VCaP (cell line): ENCODE measurements around the gene WDR44.
"Not testable (repeated sequence)": the region's sequence is repeated elsewhere in the genome, so short reads cannot be mapped to it uniquely, and the experiment has no call there.

Experiments
- H3K27ac ChIP-seq: fragments of 450-650 bp; 2 replicates; pipeline ENCODE4 v1.5.1; 2017
- TF ChIP-seq, protein P1 (sequence below): fragments of 450-650 bp; conservative IDR thresholded peaks from 2 replicates; pipeline ENCODE4 v1.5.1; 2017; ENCODE audit warnings: mild to moderate bottlenecking, moderate library complexity

The WDR44 gene

GRCh38 chrX:118484216-118484903 lies 138.5 kb downstream of the WDR44 start:
- TF ChIP-seq, protein P1, sequence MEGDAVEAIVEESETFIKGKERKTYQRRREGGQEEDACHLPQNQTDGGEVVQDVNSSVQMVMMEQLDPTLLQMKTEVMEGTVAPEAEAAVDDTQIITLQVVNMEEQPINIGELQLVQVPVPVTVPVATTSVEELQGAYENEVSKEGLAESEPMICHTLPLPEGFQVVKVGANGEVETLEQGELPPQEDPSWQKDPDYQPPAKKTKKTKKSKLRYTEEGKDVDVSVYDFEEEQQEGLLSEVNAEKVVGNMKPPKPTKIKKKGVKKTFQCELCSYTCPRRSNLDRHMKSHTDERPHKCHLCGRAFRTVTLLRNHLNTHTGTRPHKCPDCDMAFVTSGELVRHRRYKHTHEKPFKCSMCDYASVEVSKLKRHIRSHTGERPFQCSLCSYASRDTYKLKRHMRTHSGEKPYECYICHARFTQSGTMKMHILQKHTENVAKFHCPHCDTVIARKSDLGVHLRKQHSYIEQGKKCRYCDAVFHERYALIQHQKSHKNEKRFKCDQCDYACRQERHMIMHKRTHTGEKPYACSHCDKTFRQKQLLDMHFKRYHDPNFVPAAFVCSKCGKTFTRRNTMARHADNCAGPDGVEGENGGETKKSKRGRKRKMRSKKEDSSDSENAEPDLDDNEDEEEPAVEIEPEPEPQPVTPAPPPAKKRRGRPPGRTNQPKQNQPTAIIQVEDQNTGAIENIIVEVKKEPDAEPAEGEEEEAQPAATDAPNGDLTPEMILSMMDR = no peak
- no peak overlapping the region for H3K27ac ChIP-seq

- not testable (repeated sequence) for H3K27ac ChIP-seq
These were observed 140.8 kb downstream of the WDR44 start for GRCh38 chrX:118486693-118487092.

DNA sequence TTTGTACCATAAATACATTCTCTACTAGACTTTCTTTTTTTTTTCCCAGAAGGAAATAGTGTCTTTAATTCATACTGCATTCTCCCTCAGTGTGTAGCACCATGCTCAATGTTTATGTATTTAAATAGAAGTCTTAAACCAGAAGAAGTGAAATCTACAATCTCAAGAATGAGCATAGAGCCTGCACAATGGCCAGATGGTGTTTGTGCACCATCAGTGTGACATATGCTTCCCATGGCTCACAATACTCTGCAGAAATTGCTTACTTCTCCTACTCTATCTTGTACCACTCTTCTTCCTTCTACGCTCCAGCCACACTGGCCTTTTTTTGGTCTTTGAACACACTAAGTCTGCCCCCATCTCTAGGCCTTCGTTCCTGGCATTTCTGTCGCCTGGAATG lies 147.1 kb downstream of the WDR44 start:
- TF ChIP-seq, protein P1 = no peak
- no peak overlapping the region for H3K27ac ChIP-seq

- H3K27ac ChIP-seq = no peak overlapping the region
- TF ChIP-seq, protein P1 = no peak
These were observed 147.9 kb downstream of the WDR44 start for GRCh38 chrX:118493653-118494297.

DNA sequence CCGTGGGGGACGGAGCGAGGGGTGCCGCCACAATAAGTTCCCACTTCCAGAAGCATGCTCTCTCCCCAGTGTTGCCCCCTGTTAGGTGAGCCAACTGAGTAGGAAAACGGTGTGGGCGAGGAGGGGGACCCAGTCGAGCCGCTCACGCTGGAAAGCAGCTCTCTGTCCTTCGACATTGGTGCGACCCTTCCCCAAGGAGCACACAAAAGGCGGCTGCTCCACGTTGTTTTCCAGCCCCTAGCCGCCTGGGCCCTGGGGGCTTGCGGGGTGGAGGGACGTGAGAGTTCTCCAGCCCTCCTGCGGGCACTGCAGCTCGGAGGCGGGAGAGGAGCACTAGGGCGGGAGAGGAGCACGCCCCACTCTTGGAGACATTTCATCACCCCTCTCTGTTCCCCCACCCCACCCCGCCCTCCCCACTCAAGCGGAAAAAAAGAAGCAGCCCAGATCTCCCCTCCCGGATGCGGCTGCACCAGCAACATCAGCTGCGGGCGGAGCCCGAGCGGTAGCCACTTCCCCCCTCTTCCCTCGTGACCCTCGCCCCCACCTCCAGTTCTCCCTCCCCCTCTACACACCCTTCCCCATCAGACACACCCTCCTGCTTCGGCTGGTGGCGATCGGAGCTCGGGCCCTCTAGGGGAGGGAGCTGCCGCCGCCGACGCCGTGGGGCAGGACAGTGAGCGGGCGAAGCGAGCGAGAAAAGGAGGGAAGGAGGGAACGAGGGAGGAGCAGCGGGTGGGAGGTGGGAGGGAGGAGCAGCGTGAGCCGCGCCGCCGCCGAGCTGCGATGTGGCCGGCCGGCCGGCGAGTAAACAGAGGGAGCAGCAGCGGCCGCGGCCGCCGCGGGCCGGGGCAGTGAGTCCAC lies 149.4 kb downstream of the WDR44 start, which contains the start of gene DOCK11:
Gene DOCK11, plus strand, starts transcription at position 755 of the 861 bp plus-strand sequence. CDS start 157 bp downstream, outside the sequence.
- TF ChIP-seq, protein P1 = no peak
- H3K27ac ChIP-seq = no peak within 1 kb of the TSS

GRCh38 chrX:118495958-118496762 lies 150.3 kb downstream of the WDR44 start:
- H3K27ac ChIP-seq = no peak overlapping the region
- TF ChIP-seq, protein P1 = no peak

GRCh38 chrX:118496763-118497079 lies 150.8 kb downstream of the WDR44 start:
- TF ChIP-seq, protein P1 = no peak
- no peak overlapping the region for H3K27ac ChIP-seq
